ENCODE measurements around the gene CCT3. TPM values are rescaled to one million over a fixed set of nuclear protein-coding genes. Genes with fewer than 3 reads are reported as not detected.
A peak's percentile ranks its signal among the peaks of the same experiment; 100 is the strongest.

The CCT3 gene
- total RNA-seq, 1 experiment from 2014 or later = 619 TPM

DNA sequence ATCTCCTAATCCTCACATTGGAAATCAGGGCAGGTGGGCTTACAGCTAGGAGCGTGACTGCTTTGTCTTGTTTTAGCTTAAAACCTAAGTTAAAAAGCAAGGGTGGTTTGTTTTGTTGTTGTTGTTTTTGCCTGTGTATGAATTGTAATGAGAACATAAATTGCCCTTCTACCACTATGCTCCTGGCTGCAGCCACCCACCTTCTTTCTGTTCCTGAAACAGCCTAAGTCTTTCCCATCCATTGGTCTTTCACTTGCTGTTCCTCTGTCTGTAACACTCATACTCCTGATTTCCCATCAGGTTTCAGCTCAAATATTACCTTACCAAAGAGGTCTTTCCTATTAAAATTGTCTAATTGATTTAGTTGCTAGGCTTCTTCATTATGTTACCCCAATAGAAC, 54.6 kb downstream of the CCT3 start (continued):
- TF ChIP-seq, protein P1, sequence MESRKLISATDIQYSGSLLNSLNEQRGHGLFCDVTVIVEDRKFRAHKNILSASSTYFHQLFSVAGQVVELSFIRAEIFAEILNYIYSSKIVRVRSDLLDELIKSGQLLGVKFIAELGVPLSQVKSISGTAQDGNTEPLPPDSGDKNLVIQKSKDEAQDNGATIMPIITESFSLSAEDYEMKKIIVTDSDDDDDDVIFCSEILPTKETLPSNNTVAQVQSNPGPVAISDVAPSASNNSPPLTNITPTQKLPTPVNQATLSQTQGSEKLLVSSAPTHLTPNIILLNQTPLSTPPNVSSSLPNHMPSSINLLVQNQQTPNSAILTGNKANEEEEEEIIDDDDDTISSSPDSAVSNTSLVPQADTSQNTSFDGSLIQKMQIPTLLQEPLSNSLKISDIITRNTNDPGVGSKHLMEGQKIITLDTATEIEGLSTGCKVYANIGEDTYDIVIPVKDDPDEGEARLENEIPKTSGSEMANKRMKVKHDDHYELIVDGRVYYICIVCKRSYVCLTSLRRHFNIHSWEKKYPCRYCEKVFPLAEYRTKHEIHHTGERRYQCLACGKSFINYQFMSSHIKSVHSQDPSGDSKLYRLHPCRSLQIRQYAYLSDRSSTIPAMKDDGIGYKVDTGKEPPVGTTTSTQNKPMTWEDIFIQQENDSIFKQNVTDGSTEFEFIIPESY (IDR thresholded peaks at IDR 0.05; ENCODE audit: extremely low read depth, insufficient replicate concordance, low read length) = no peak
- TF ChIP-seq EGR1 (IDR thresholded peaks at IDR 0.05; ENCODE audit: low read depth) = no peak

DNA sequence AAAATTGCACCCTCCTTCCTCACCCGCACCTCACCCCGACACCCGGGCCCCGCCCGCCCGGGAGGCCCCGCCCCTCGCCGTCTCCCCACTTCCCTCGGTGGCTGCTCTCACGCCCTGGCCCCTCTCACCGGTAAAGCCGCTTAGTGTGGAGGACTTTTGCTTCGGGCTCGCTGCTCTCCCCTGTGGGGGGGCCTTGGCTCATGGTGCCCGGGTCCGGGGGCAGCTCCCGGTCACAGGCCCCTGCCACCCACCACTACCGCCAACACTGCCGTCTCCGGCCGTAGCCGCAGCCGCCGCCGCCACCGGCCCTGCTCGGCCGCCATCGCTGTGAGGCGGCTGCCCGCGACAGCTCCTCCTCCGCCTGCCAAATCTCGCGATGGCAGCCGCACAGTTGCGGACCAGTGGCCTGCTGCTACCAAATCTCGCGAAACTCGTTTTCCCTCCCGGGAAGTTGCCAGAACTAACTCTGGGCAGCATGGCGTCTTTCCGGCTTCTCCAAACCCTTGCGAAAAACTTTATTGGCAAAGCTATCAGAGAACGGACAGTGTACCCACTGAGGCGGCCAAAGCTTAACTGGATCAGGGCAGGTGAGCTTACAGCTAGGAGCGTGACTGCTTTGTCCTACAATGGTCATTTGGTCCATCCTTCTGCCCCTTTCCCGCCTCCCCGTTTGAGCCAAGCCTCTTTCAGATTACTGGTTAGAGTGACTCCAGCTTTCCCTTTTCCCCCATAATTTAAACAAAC, 55.4 kb downstream of the CCT3 start, which contains the start of gene SMG5:
SMG5 (minus strand) TSS at position 347 of the 744 bp plus-strand sequence; CDS start at position 202, 145 bp downstream.
- CTCF ChIA-PET = interaction anchor here (1.1 to 2.3 kb wide), 2 partner anchors 37 to 137 kb away, joined by 5 to 6 read pairs; no protein-coding TSS in a partner anchor
- peaks cover 16 to 27% of the 10 kb centered on the region in 2 experiments; a peak in 3 of 4 replicates for H3K36me3 ChIP-seq (ENCODE audit: control insufficient read depth in 1 of 2, insufficient read depth in 2 of 2, low read length in 2 of 2)
- TF ChIP-seq CEBPB (IDR thresholded peaks at IDR 0.05; ENCODE audit: low read depth) (no peak), SRF (IDR thresholded peaks at IDR 0.05; ENCODE audit: low read depth) (peak; percentile 67; the same call in 1 of the 2 replicates), POLR2AphosphoS5 (IDR thresholded peaks at IDR 0.05; ENCODE audit: low read depth, low read length) (peak; percentile 90), SP1 (IDR thresholded peaks at IDR 0.05; ENCODE audit: low read depth) (peak; percentile 84), EGR1 (IDR thresholded peaks at IDR 0.05; ENCODE audit: low read depth) (peak; percentile 82), CBX3 (IDR thresholded peaks at IDR 0.05; ENCODE audit: low read depth) (peak; percentile 96), EZH2phosphoT487 (IDR thresholded peaks at IDR 0.05; ENCODE audit: borderline replicate concordance) (no peak), ZNF274 (IDR thresholded peaks at IDR 0.05; ENCODE audit: low read depth, low read length) (no peak), YY1 (IDR thresholded peaks at IDR 0.05; ENCODE audit: extremely low read depth, insufficient replicate concordance, low read depth, low read length) (peak; percentile 99), EZH2 (IDR thresholded peaks at IDR 0.05) (no peak), SIN3A (IDR thresholded peaks at IDR 0.05; ENCODE audit: low read depth) (peak; percentile 87), ZFX (IDR thresholded peaks at IDR 0.05) (peak; percentile 38; the same call in 1 of the 2 replicates), FOSL1 (IDR thresholded peaks at IDR 0.05; ENCODE audit: low read depth) (no peak), POLR2A (IDR thresholded peaks at IDR 0.05; ENCODE audit: borderline replicate concordance, extremely low read depth, insufficient read depth, insufficient read length) (peak; percentile 74), JUND (IDR thresholded peaks at IDR 0.05) (0 out of 2 replicates have a peak, but pooled peaks have one; percentile 26)
- TF ChIP-seq, protein P2, sequence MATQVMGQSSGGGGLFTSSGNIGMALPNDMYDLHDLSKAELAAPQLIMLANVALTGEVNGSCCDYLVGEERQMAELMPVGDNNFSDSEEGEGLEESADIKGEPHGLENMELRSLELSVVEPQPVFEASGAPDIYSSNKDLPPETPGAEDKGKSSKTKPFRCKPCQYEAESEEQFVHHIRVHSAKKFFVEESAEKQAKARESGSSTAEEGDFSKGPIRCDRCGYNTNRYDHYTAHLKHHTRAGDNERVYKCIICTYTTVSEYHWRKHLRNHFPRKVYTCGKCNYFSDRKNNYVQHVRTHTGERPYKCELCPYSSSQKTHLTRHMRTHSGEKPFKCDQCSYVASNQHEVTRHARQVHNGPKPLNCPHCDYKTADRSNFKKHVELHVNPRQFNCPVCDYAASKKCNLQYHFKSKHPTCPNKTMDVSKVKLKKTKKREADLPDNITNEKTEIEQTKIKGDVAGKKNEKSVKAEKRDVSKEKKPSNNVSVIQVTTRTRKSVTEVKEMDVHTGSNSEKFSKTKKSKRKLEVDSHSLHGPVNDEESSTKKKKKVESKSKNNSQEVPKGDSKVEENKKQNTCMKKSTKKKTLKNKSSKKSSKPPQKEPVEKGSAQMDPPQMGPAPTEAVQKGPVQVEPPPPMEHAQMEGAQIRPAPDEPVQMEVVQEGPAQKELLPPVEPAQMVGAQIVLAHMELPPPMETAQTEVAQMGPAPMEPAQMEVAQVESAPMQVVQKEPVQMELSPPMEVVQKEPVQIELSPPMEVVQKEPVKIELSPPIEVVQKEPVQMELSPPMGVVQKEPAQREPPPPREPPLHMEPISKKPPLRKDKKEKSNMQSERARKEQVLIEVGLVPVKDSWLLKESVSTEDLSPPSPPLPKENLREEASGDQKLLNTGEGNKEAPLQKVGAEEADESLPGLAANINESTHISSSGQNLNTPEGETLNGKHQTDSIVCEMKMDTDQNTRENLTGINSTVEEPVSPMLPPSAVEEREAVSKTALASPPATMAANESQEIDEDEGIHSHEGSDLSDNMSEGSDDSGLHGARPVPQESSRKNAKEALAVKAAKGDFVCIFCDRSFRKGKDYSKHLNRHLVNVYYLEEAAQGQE (IDR thresholded peaks at IDR 0.05; ENCODE audit: low read depth) = no peak
- TF ChIP-seq, protein P1 (IDR thresholded peaks at IDR 0.05; ENCODE audit: extremely low read depth, insufficient replicate concordance, low read length) = peak; percentile 100

More for the DNA sequence above, 55.4 kb downstream of the CCT3 start, which contains the start of gene SMG5:
- peaks cover 25 to 27% of the 10 kb centered on the region in 2 experiments for H3K4me1 ChIP-seq (ENCODE audit: control insufficient read depth in 1 of 2, insufficient read depth in 2 of 2, low read length in 2 of 2)
- POLR2A ChIA-PET = interaction anchor here (1.0 to 1.8 kb wide), 5 partner anchors 13 to 175 kb away, joined by 3 to 5 read pairs (median 4); partner anchors contain the start of genes GLMP and PMF1
- H3K27me3 ChIP-seq (ENCODE audit: insufficient read depth, low read length) = no peaks in the 10 kb centered on the region
- RAD21 ChIA-PET (ENCODE audit: low non-redundant PET in 1 of 2, low total read pairs in 2 of 2, uncharacterized antibody in 2 of 2, unreplicated experiment in 2 of 2) = no interaction called here
- peak within 1 kb of the TSS; percentile 77 to 96 for H3K4me3 ChIP-seq (replicated peaks in 1 of 2; ENCODE audit: low read depth in 1 of 2, low read length in 2 of 2)
- H3K4me2 ChIP-seq (ENCODE audit: low read length) = peak within 1 kb of the TSS; percentile 91
- H3K27ac ChIP-seq (ENCODE audit: low read depth, low read length) = peak within 1 kb of the TSS; percentile 90
- peak within 1 kb of the TSS; percentile 98 for H3K9ac ChIP-seq (ENCODE audit: low read length)
- peaks cover 58% of the 10 kb centered on the region for H3K79me2 ChIP-seq (ENCODE audit: insufficient read depth, low read length)
- DNase-seq (ENCODE audit: low read depth, low spot score) (peak; percentile 98), ATAC-seq (peak; percentile 92)
- H3K9me2 ChIP-seq (ENCODE audit: insufficient read depth) = no peaks in the 10 kb centered on the region
- H4K20me1 ChIP-seq (ENCODE audit: insufficient read depth) = peaks cover 10% of the 10 kb centered on the region; the same call in 1 of the 2 replicates
- H3K9me3 ChIP-seq (ENCODE audit: control insufficient read depth in 1 of 2, insufficient read depth in 1 of 2, low read depth in 1 of 2, low read length in 2 of 2) = no peaks in the 10 kb centered on the region
- no peak within 1 kb of the TSS for H2AFZ ChIP-seq (ENCODE audit: low read depth, low read length, poor library complexity, severe bottlenecking)
- BruUV-seq (replicated peaks) = no TSS peak
- intact Hi-C loops (cut with micrococcal nuclease) = loop anchor here (2.0 kb wide), 1 partner anchor 56 kb away; the partner anchor contains the start of genes CCT3 and TSACC

Measured in HCT116 (cell line).